K562 (cell line): ENCODE measurements around the gene STRIP1. TPM values are rescaled to one million over a fixed set of nuclear protein-coding genes. Genes with fewer than 3 reads are reported as not detected.

Experiments used
- ATAC-seq: fragments of 200-7000 bp; cut with Tn5 transposase; 3 replicates; pipeline ENCODE4 v1.9.1; 2020; ENCODE audit warnings: moderate library complexity
- BruUV-seq: library from RNA; stranded (reverse); fragments of 400-500 nt; replicated peaks from 2 replicates; lab custom pipeline; 2021; lab: Mats Ljungman, UMichigan
- CTCF ChIA-PET: fragments of 300-600 bp; formaldehyde crosslinking; extraction: SDS; loops from one replicate; lab custom pipeline; 2021; ENCODE audit warnings: low intra/inter-chr PET ratio; lab: Yijun Ruan, JAX
- POLR2A ChIA-PET: fragments of 300-600, 350-650 bp; sonication (Branson Sonifier 250); formaldehyde crosslinking; extraction: SDS; loops from one replicate; lab custom pipeline; 2021; ENCODE audit warnings: antibody characterized with exemption, inconsistent platforms; lab: Yijun Ruan, JAX
- DNase-seq, 4 experiments: peaks; one replicate each; pipeline versions ENCODE4 v3.0.0 to v3.0.0-alpha.2; 2011 to 2018; ENCODE audit warnings: low spot score in 3 of 4, mixed read lengths in 3 of 4; ENCODE audit errors: extremely low read depth in 1 of 4
- FAIRE-seq: peaks from 2 replicates; lab custom pipeline; 2011; peaks lifted over from hg19 to GRCh38; lab: Jason Lieb, UNC
- H2AFZ ChIP-seq: 2 replicates; pipeline ENCODE4 v1.6.0; 2011; ENCODE audit warnings: low read depth, low read length, control low read depth, inconsistent platforms
- H3K27ac ChIP-seq: fragments of 200-600 bp; 3 replicates; pipeline ENCODE4 v1.8.0; 2011; ENCODE audit warnings: low read depth, mild to moderate bottlenecking, control low read depth, inconsistent platforms, low read length, moderate library complexity, mixed read lengths; ENCODE audit errors: extremely low read depth
- H3K27me3 ChIP-seq, 2 experiments: fragments of 300-600 bp in 1 of 2; 2 replicates in 1 of 2; 3 replicates in 1 of 2; pipeline versions ENCODE4 v1.6.0 to v1.8.0; 2011; ENCODE audit warnings: inconsistent platforms in 2 of 2, low read length in 2 of 2, mild to moderate bottlenecking in 1 of 2, mixed read lengths in 1 of 2, moderate library complexity in 1 of 2; ENCODE audit not compliant: control insufficient read depth in 2 of 2, insufficient read depth in 2 of 2
- H3K36me3 ChIP-seq: fragments of 300-600 bp; 3 replicates; pipeline ENCODE4 v1.8.0; 2011; ENCODE audit warnings: mild to moderate bottlenecking, low read length, inconsistent platforms; ENCODE audit not compliant: control insufficient read depth, insufficient read depth
- H3K4me1 ChIP-seq, 2 experiments: fragments of 200-600 bp in 1 of 2; replicated peaks in 1 of 2; 2 replicates in 1 of 2; 3 replicates in 1 of 2; pipeline versions ENCODE4 v1.5.1 to v1.8.0; 2011; ENCODE audit warnings: inconsistent platforms in 2 of 2, low read length in 2 of 2, mild to moderate bottlenecking in 1 of 2, mixed read lengths in 1 of 2, moderate library complexity in 1 of 2; ENCODE audit not compliant: control insufficient read depth in 2 of 2, insufficient read depth in 2 of 2
- H3K4me2 ChIP-seq: 2 replicates; pipeline ENCODE4 v1.6.1; 2011; ENCODE audit warnings: low read length, control low read depth, inconsistent platforms, mixed read lengths; ENCODE audit not compliant: insufficient read depth
- H3K4me3 ChIP-seq: fragments of 200-600 bp; sonication (generic), shearing (Covaris generic); 2 replicates; pipeline ENCODE4 v1.5.1; 2016; ENCODE audit warnings: control low read depth, inconsistent platforms
- H3K79me2 ChIP-seq: fragments of 200-600 bp; 3 replicates; pipeline ENCODE4 v1.8.0; 2011; ENCODE audit warnings: low read length, inconsistent platforms; ENCODE audit not compliant: control insufficient read depth, insufficient read depth
- H3K9ac ChIP-seq, 2 experiments: 2 replicates each; pipeline versions ENCODE4 v1.6.0 to v1.6.1; 2011; ENCODE audit warnings: low read depth in 2 of 2, low read length in 2 of 2, control low read depth in 1 of 2, inconsistent platforms in 1 of 2, mild to moderate bottlenecking in 1 of 2, mixed read lengths in 1 of 2; ENCODE audit not compliant: insufficient read depth in 1 of 2
- H3K9me1 ChIP-seq: one replicate; pipeline ENCODE4 v1.6.0; 2011; ENCODE audit warnings: inconsistent platforms, mild to moderate bottlenecking, low read length, moderate library complexity; ENCODE audit not compliant: control insufficient read depth, insufficient read depth
- H3K9me3 ChIP-seq: replicated peaks from 2 replicates; pipeline ENCODE4 v1.5.1; 2011; ENCODE audit warnings: low read depth, low read length, inconsistent platforms; ENCODE audit not compliant: control insufficient read depth, insufficient read depth
- H4K20me1 ChIP-seq: replicated peaks from 2 replicates; pipeline ENCODE4 v1.6.1; 2011; ENCODE audit warnings: low read length, inconsistent platforms, mixed read lengths; ENCODE audit not compliant: control insufficient read depth, insufficient read depth
- CREB1 ChIP-seq, 2 experiments: sonication (generic) in 1 of 2; formaldehyde crosslinking in 1 of 2; IDR thresholded peaks; 2 replicates each; pipeline versions ENCODE4 v1.6.1 to v1.8.0; 2012 to 2022; ENCODE audit warnings: inconsistent platforms in 1 of 2, mild to moderate bottlenecking in 1 of 2, missing genetic modification reagents in 1 of 2, moderate library complexity in 1 of 2
- FOXK1 ChIP-seq: sonication (generic); formaldehyde crosslinking; IDR thresholded peaks from 2 replicates; pipeline ENCODE4 v1.8.0; 2022; ENCODE audit warnings: missing genetic modification reagents, mild to moderate bottlenecking, borderline replicate concordance
- GABPA ChIP-seq: fragments of 200-800 bp; sonication (Bioruptor generic); conservative IDR thresholded peaks from 2 replicates; pipeline ENCODE4 v1.6.1; 2016; ENCODE audit warnings: low read depth, missing genetic modification characterization, missing compliant biosample characterization
- NEUROD1 ChIP-seq: fragments of 150-350 bp; IDR thresholded peaks from 2 replicates; pipeline ENCODE4 v1.6.1; 2014; ENCODE audit warnings: borderline replicate concordance, low read length, low read depth; ENCODE audit not compliant: partially characterized antibody
- PURB ChIP-seq: sonication (generic); formaldehyde crosslinking; IDR thresholded peaks from 2 replicates; pipeline ENCODE4 v1.9.0; 2021; ENCODE audit warnings: low read depth, mild to moderate bottlenecking, missing genetic modification reagents
- ZKSCAN8 ChIP-seq: fragments of 200-800 bp; sonication (Bioruptor generic); IDR thresholded peaks from 2 replicates; pipeline ENCODE4 v1.6.1; 2016; ENCODE audit warnings: missing genetic modification characterization, missing compliant biosample characterization
- ZNF445 ChIP-seq: fragments of 250-450 bp; sonication (Bioruptor Pico); IDR thresholded peaks from 2 replicates; pipeline ENCODE4 v1.4.0; 2020; ENCODE audit warnings: low read depth, mild to moderate bottlenecking, moderate library complexity
- ZNF589 ChIP-seq: fragments of 200-800 bp; sonication (Bioruptor generic); IDR thresholded peaks from 2 replicates; pipeline ENCODE4 v1.6.1; 2016; ENCODE audit warnings: low read depth, missing genetic modification characterization, missing compliant biosample characterization
- ZNF830 ChIP-seq: fragments of 250-450 bp; sonication (Bioruptor Pico); IDR thresholded peaks from 2 replicates; pipeline ENCODE4 v1.5.0; 2021; ENCODE audit warnings: mild to moderate bottlenecking
- WGBS: fragments of 100-300 bp; shearing (Covaris generic); methylation state at CpG from one replicate; pipeline ENCODE4 v1.1.6; 2016; ENCODE audit warnings: low coverage, mixed read lengths; ENCODE audit not compliant: insufficient coverage; ENCODE audit errors: missing lambda C conversion rate; 5-methylcytosine and 5-hydroxymethylcytosine counted together
- in situ Hi-C: fragments of 300-500 bp; cut with MboI; formaldehyde crosslinking; loops from 4 replicates; pipeline ENCODE4 v1.15.0; 2018; ENCODE audit warnings: inconsistent platforms, mixed read lengths
- intact Hi-C: fragments of 100-400 bp; cut with micrococcal nuclease; formaldehyde crosslinking; loops from 2 replicates; pipeline ENCODE4 v1.14.2; 2022
- polyA plus RNA-seq, 8 experiments: library from polyadenylated mRNA; depleted of rRNA in 4 of 8; stranded (reverse) in 5 of 8; unstranded in 3 of 8; fragments of >200 nt; fragmentation: Nextera tagmentation in 2 of 8; fragmentation: Illumina TruSeq in 1 of 8; extraction: Ambion mirVana in 2 of 8; extraction: Trizol in 1 of 8; gene quantifications; 2 replicates each; pipeline versions ENCODE4 v1.2.1 to v1.2.3, GENCODE V29; 2011 to 2014; ENCODE audit warnings: inconsistent platforms in 1 of 8, missing spikeins in 1 of 8
- total RNA-seq, 7 experiments: library from RNA; depleted of rRNA in 6 of 7; stranded (reverse); fragments of >200 nt in 6 of 7; fragmentation: Illumina TruSeq in 2 of 7; extraction: Trizol in 2 of 7; gene quantifications; 2 replicates each; pipeline versions ENCODE4 v1.2.1 to v1.2.3, GENCODE V29; 2011 to 2021; ENCODE audit warnings: low replicate concordance in 1 of 7

STRIP1 gene
- total and polyA plus RNA-seq, 9 of the 15 experiments (the other 6 are each of a cell fraction or from before 2014, with no cell fraction given), result 9.9 to 42.3 (median 32.0) TPM

- no peak for FAIRE-seq
- Histone ChIP-seq H3K9me1 (peaks cover 4% of the 10 kb centered on the region), H3K4me2 (no peak overlapping the region), H3K79me2 (no peaks in the 10 kb centered on the region), H3K9me3 (no peaks in the 10 kb centered on the region), H3K27ac (no peak overlapping the region), H3K4me1 (peaks cover 7 to 11% of the 10 kb centered on the region in 2 experiments; a peak in 4 of 5 replicates), H3K9ac (peak overlapping the region in 1 of 2 experiments; percentile 32; a peak in 1 of 4 replicates), H3K4me3 (no peak overlapping the region), H4K20me1 (peaks cover 8% of the 10 kb centered on the region), H3K36me3 (no peaks in the 10 kb centered on the region; the same call in 2 of the 3 replicates), H2AFZ (no peak overlapping the region), H3K27me3 (peaks cover 0 to 11% of the 10 kb centered on the region in 2 experiments; a peak in 2 of 5 replicates)
- 40% methylated on average over 16 of the region's 18 CpGs for WGBS
- ATAC-seq, result no peak
- no TSS peak for BruUV-seq
- CTCF ChIA-PET, result no interaction called here
- POLR2A ChIA-PET, result interaction anchor here (0.8 to 1.2 kb wide), 2 partner anchors 13 to 516 kb away, joined by 3 read pairs; partner anchors contain the start of gene GNAI3
- DNase-seq, result no peak
- intact Hi-C loops, result no loop called here
- in situ Hi-C loops, result no loop called here
- TF ChIP-seq CREB1 (IDR thresholded peaks at IDR 0.05), result no peak
- no peak for TF ChIP-seq CREB1 (CRISPR knock-in tag; IDR thresholded peaks at IDR 0.05)
- TF ChIP-seq NEUROD1, result no peak
- no peak for TF ChIP-seq GABPA (tag)
- no peak for TF ChIP-seq PURB (CRISPR knock-in tag)
- TF ChIP-seq ZNF445, result no peak
- no peak for TF ChIP-seq ZNF589 (CRISPR knock-in tag)
- no peak for TF ChIP-seq ZKSCAN8
- TF ChIP-seq ZNF830 (CRISPR knock-in tag), result no peak
- no peak for TF ChIP-seq FOXK1 (CRISPR knock-in tag)
These were observed 30.3 kb downstream of the STRIP1 start for GRCh38 chr1:110064576-110065337.
